ENCODE data around the gene TFCP2L1. TPM values are rescaled to one million over a fixed set of nuclear protein-coding genes. Genes with fewer than 3 reads are reported as not detected.

Gene TFCP2L1
- polyA plus RNA-seq, 1 experiment, result 0.01 TPM

- CTCF ChIA-PET, result no interaction called here
- Histone ChIP-seq H3K4me3 (ENCODE audit: low read depth, low read length) (no peak overlapping the region), H3K36me3 (ENCODE audit: control insufficient read depth, insufficient read depth, low read length) (no peaks in the 10 kb centered on the region), H3K27me3 (ENCODE audit: control insufficient read depth, insufficient read depth, low read length) (peaks cover 31% of the 10 kb centered on the region)
- POLR2A ChIA-PET, result no interaction called here
- no peak for TF ChIP-seq CTCF (IDR thresholded peaks at IDR 0.05; ENCODE audit: insufficient read depth, low read depth, low read length)
- no peak for DNase-seq (ENCODE audit: low read depth)
These were observed 924 bp upstream of the TFCP2L1 start for GRCh38 chr2:121285926-121286325.

- ChIA-PET CTCF (interaction anchor here (0.9 kb wide), 1 partner anchor 19 kb away, joined by 3 read pairs; no protein-coding TSS in a partner anchor), POLR2A (interaction anchor here (0.6 kb wide), 1 partner anchor 33 kb away, joined by 7 read pairs; no protein-coding TSS in a partner anchor)
- H3K4me3 ChIP-seq (ENCODE audit: low read depth, low read length), result no peak overlapping the region
- H3K36me3 ChIP-seq (ENCODE audit: control insufficient read depth, insufficient read depth, low read length), result no peaks in the 10 kb centered on the region
- peaks cover 32% of the 10 kb centered on the region for H3K27me3 ChIP-seq (ENCODE audit: control insufficient read depth, insufficient read depth, low read length)
- no peak for DNase-seq (ENCODE audit: low read depth)
- no peak for TF ChIP-seq CTCF (IDR thresholded peaks at IDR 0.05; ENCODE audit: insufficient read depth, low read depth, low read length)
These were observed 1.1 kb downstream of the TFCP2L1 start for GRCh38 chr2:121283670-121284462.

DNA sequence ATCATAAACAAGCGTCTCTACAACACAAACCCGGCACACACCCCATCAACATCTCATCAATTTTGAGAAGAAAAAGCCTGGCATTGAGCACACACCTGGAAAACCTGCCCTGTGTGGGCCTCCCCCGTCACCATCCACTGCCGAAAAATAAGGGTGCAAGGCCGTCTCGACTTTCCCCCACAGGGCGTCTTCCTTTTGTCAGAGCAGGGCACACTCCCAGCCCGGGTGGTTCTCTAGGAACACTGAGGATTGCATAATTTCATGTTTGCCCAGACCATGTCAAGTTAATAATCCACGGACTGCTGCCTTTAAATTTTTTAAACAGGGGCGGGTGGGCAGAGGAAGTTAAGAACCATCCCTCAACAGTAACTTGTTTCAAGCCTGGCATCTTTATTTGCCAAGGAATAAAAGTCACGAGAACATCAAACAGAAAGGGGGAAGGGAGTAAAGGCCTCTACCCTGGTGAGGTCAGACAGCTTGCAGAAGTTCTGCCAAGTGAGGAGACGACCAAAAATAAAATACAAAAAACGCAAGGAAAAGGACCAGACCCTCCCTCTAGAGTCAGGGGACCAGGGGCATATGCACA is 2.1 kb downstream of the TFCP2L1 start:
- Histone ChIP-seq H3K36me3 (ENCODE audit: control insufficient read depth, insufficient read depth, low read length) (no peaks in the 10 kb centered on the region), H3K27me3 (ENCODE audit: control insufficient read depth, insufficient read depth, low read length) (peaks cover 28% of the 10 kb centered on the region), H3K4me3 (ENCODE audit: low read depth, low read length) (no peak overlapping the region)
- POLR2A ChIA-PET, result no interaction called here
- DNase-seq (ENCODE audit: low read depth), result no peak
- CTCF ChIA-PET, result interaction anchor here (0.6 to 0.9 kb wide), 2 partner anchors 18 to 150 kb away, joined by 3 read pairs; no protein-coding TSS in a partner anchor
- TF ChIP-seq CTCF (IDR thresholded peaks at IDR 0.05; ENCODE audit: insufficient read depth, low read depth, low read length), result no peak

GRCh38 chr2:121281694-121282093 is 3.3 kb downstream of the TFCP2L1 start:
- TF ChIP-seq CTCF (IDR thresholded peaks at IDR 0.05; ENCODE audit: insufficient read depth, low read depth, low read length), result no peak
- no peak for DNase-seq (ENCODE audit: low read depth)
- Histone ChIP-seq H3K27me3 (ENCODE audit: control insufficient read depth, insufficient read depth, low read length) (peaks cover 25% of the 10 kb centered on the region), H3K36me3 (ENCODE audit: control insufficient read depth, insufficient read depth, low read length) (no peaks in the 10 kb centered on the region), H3K4me3 (ENCODE audit: low read depth, low read length) (no peak overlapping the region)
- POLR2A ChIA-PET, result no interaction called here
- CTCF ChIA-PET, result no interaction called here

DNA sequence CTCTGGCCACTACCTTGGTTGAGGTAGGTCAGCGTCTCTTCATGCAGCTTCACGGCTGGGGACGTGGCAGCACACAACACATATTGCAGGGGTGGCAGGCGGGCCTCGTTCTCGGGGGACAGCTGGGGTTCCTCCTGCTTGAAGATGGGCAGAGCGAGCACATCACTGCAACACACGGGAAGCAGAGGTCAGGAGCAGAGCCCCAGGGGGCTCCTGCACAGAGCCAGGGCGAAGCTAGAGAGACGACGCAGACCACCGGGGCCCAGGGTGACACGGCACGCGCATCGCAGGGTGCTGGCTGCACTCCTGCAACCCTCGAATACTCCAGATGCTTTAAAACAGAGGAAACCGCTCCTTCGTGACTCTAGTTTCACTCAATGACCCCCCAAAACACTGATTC is 3.9 kb downstream of the TFCP2L1 start:
- no peak for DNase-seq (ENCODE audit: low read depth)
- Histone ChIP-seq H3K36me3 (ENCODE audit: control insufficient read depth, insufficient read depth, low read length) (no peaks in the 10 kb centered on the region), H3K4me3 (ENCODE audit: low read depth, low read length) (no peak overlapping the region), H3K27me3 (ENCODE audit: control insufficient read depth, insufficient read depth, low read length) (peaks cover 19% of the 10 kb centered on the region)
- no peak for TF ChIP-seq CTCF (IDR thresholded peaks at IDR 0.05; ENCODE audit: insufficient read depth, low read depth, low read length)
- ChIA-PET POLR2A (no interaction called here), CTCF (interaction anchor here (0.7 kb wide), 1 partner anchor 28 kb away, joined by 3 read pairs; no protein-coding TSS in a partner anchor)

All from BJ (cell line).